Activated CD4-positive, alpha-beta memory T cell treated with anti-CD3 and anti-CD28 coated beads, Interleukin-2, amount 10 ng/mL, durations not matched to agents 7 days and 5 days (primary cell): ENCODE measurements around the gene MZT2A. TPM values are rescaled to one million over a fixed set of nuclear protein-coding genes. Genes with fewer than 3 reads are reported as not detected.
"Not testable (repeated sequence)": the region's sequence is repeated elsewhere in the genome, so short reads cannot be mapped to it uniquely, and the experiment has no call there.

Source experiments
- CTCF ChIA-PET: fragments of 350-600 bp; sonication (Branson Sonifier 250); formaldehyde crosslinking; loops from one replicate; lab custom pipeline; 2021; ENCODE audit warnings: antibody characterized with exemption, inconsistent platforms; lab: Charles Lee
- POLR2A ChIA-PET: fragments of 350-600 bp; sonication (Branson Sonifier 250); formaldehyde crosslinking; loops from one replicate; lab custom pipeline; 2021; ENCODE audit warnings: antibody characterized with exemption; lab: Charles Lee
- DNase-seq: peaks from one replicate; pipeline ENCODE4 v3.0.0-alpha.2; 2020
- H3K27ac Mint-ChIP-seq: one replicate; pipeline ENCODE4 v1.8.0; 2021; ENCODE audit warnings: mild to moderate bottlenecking, mixed read lengths
- H3K27me3 Mint-ChIP-seq: one replicate; pipeline ENCODE4 v1.8.0; 2021; ENCODE audit warnings: mixed read lengths
- H3K36me3 Mint-ChIP-seq: one replicate; pipeline ENCODE4 v1.8.0; 2021; ENCODE audit warnings: low read depth, mixed read lengths
- H3K4me1 Mint-ChIP-seq: one replicate; pipeline ENCODE4 v1.8.0; 2021; ENCODE audit warnings: mixed read lengths
- H3K4me3 Mint-ChIP-seq: one replicate; pipeline ENCODE4 v1.8.0; 2021; ENCODE audit warnings: mild to moderate bottlenecking, mixed read lengths
- H3K9me3 Mint-ChIP-seq: one replicate; pipeline ENCODE4 v1.8.0; 2021; ENCODE audit warnings: mixed read lengths
- total RNA-seq, 2 experiments: library from RNA; stranded (reverse); gene quantifications; one replicate each; pipeline ENCODE4 v1.2.3, GENCODE V29; 2021

Gene MZT2A, protein sequence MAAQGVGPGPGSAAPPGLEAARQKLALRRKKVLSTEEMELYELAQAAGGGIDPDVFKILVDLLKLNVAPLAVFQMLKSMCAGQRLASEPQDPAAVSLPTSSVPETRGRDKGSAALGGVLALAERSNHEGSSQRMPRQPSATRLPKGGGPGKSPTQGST
- total RNA-seq = 100 to 1,000 TPM; 249 to 267 TPM

DNA sequence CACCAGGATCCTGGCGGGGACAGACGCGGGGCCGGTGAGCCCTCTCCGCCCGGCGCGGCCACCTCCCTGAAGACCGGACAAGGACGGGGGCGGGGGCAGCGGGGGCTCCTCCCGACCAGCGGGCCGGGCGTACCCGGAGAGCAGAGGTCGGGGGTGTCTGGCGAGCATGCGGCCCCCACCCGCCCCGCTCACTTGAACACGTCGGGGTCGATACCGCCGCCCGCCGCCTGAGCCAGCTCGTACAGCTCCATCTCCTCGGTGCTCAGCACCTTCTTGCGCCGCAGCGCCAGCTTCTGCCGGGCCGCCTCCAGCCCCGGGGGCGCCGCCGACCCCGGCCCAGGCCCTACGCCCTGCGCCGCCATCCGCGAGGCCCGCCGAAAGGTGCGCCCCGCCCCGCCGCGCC lies at the start of gene MZT2A:
MZT2A (minus strand) TSS at position 383 of the 403 bp plus-strand sequence; CDS start at position 362, 21 bp downstream.
- Mint-ChIP-seq H3K36me3 (peaks cover 35% of the 10 kb centered on the region), H3K27ac (peak within 1 kb of the TSS; percentile 96), H3K4me1 (peaks cover 52% of the 10 kb centered on the region), H3K4me3 (peak within 1 kb of the TSS; percentile 97)
- H3K27me3 Mint-ChIP-seq, DNase-seq, H3K9me3 Mint-ChIP-seq: not testable (repeated sequence)
- POLR2A ChIA-PET = interaction anchor here (0.8 to 2.4 kb wide), 6 partner anchors 11 to 400 kb away, joined by 3 to 25 read pairs (median 4); no protein-coding TSS in a partner anchor
- CTCF ChIA-PET = interaction anchor here (0.8 to 2.9 kb wide), 7 partner anchors 35 to 191 kb away, joined by 4 to 15 read pairs (median 7); partner anchors contain the start of gene CCDC74A

DNA sequence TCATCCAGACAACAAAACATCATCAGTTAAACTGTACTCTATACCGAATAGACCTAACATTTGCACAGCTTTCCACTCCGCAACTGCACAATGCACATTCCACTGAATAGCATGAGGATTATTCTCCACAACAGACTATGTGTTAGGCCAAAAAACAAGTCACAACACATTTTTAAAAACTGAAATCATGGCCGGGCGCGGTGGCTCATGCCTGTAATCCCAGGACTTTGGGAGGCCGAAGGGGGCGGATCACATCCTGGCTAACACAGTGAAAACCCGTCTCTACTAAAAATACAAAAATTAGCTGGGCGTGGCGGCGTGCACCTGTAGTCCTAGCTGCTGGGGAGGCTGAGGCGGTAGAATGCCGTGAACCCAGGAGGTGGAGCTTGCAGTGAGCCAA lies 46.7 kb upstream of the MZT2A start:
- DNase-seq, CTCF ChIA-PET: not testable (repeated sequence)
- peaks cover 21% of the 10 kb centered on the region for H3K27me3 Mint-ChIP-seq

DNA sequence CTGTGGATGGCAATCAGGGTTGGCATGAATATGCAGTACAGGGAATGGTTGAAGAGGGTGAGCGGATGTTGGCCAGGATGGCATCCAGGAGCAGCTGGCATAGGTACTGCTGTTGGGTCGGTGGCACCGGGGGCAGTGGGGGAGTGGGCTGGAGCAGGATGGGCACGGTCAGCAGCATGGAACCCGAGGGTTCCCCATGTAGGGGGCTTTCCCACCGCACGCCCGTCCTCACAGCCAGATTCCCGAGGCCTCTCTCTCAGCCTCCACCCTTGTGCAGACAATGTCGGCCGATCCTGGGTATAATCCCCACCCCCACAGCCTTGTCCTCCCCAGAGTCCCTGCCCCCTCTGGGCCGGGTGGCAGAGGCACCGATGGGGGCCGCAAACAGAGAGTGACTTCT lies 44.6 kb upstream of the MZT2A start:
- H3K4me3 Mint-ChIP-seq = not testable (repeated sequence)

More for the DNA sequence above, 46.7 kb upstream of the MZT2A start:
- POLR2A ChIA-PET, H3K4me1 Mint-ChIP-seq, H3K27ac Mint-ChIP-seq, H3K4me3 Mint-ChIP-seq, H3K36me3 Mint-ChIP-seq, H3K9me3 Mint-ChIP-seq: not testable (repeated sequence)

DNA sequence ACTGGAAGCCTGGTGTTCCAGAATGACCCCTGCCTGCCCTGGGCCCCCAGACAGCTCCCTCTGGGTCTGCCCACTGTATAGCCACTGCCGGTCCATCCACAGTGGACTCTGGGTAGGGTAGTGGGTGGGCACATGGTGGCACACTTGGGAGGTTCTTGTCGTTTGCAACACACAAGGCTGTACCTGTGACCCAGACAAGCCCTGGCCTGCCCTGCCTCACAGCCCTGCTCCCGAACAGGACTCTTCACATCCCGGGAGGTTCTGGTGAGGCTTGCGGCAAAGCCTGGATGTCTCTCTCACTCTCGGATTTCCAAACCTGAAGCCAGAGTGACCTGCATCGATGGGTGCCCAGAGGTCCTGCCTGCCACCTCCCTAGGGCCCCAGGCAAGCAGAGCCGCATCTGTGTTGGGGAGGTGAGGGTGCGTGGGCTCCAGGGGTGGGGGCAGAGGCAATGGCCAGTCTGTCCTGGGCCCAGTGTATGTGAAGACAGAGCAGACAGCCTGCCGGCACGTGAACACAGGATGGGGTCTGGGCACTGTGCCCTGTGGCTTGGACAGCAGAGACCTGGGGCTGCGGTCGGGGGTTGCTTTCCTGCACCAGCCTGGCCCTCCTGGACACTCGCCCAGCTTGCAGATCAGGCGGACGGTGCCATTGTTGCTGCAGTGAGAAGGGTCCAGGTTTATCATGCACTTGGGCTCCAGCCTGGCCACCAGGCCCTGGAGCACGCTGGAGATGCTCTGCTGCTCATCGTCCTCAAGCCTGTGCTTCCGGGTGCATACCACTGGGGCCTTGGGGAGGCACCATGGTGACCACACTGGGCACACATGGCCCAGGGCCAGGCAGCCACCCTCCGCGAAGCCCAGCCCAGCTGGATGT lies 44.0 kb upstream of the MZT2A start:
- H3K36me3 Mint-ChIP-seq, H3K4me3 Mint-ChIP-seq, POLR2A ChIA-PET, CTCF ChIA-PET, H3K27ac Mint-ChIP-seq, H3K9me3 Mint-ChIP-seq, H3K4me1 Mint-ChIP-seq: not testable (repeated sequence)
- peak; percentile 2 for DNase-seq
- H3K27me3 Mint-ChIP-seq = peaks cover 15% of the 10 kb centered on the region

More for the DNA sequence above, 44.6 kb upstream of the MZT2A start:
- H3K27ac Mint-ChIP-seq, H3K4me1 Mint-ChIP-seq, H3K9me3 Mint-ChIP-seq, CTCF ChIA-PET, H3K36me3 Mint-ChIP-seq, POLR2A ChIA-PET, DNase-seq: not testable (repeated sequence)
- peaks cover 17% of the 10 kb centered on the region for H3K27me3 Mint-ChIP-seq

DNA sequence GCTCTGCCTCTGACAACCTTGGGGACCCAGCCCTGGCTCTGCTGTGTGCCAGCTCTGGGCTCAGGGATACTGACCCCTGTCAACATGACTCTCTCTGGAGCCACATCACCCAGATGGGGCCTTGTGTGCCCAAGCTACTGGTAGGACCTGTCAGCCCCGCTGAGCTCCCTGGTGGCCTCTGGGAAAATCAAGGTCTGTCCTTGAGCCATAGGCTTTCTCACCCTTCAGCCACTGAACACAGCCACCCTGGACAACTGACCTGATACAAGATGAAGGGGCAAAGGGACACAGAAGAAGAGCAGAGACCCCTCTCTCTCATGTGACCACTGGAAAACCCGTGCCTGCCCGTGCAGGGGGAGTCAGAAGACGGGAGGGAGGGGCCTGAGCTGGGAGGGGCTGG lies 43.3 kb upstream of the MZT2A start:
- CTCF ChIA-PET = no interaction called here
- Mint-ChIP-seq H3K27ac (no peak overlapping the region), H3K4me3 (no peak overlapping the region)

DNA sequence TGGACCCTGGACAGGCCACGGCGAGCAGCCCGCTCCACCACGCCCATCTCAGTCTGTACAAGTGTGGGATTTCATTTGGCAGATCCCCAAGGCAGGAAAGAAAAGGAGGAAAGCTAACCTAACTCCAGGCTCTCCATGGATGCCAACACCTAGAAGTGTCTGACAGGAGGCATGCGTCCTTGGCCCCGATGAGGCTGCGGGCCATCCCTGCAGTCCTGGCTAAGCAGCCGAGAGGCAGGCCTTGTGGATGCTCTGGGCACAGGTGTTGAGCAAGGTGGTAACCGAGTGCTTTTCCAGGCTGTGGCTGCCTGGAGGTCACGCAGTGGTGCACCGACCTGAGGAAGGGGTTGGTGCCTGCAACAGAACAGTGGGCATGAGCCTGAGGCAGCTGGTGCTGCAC lies 42.8 kb upstream of the MZT2A start:
- CTCF ChIA-PET = not testable (repeated sequence)

More for the DNA sequence above, 43.3 kb upstream of the MZT2A start:
- no peaks in the 10 kb centered on the region for H3K9me3 Mint-ChIP-seq
- H3K36me3 Mint-ChIP-seq = no peaks in the 10 kb centered on the region
- POLR2A ChIA-PET = no interaction called here
- H3K27me3 Mint-ChIP-seq = peaks cover 11% of the 10 kb centered on the region
- DNase-seq = peak; percentile 14
- H3K4me1 Mint-ChIP-seq = no peaks in the 10 kb centered on the region

DNA sequence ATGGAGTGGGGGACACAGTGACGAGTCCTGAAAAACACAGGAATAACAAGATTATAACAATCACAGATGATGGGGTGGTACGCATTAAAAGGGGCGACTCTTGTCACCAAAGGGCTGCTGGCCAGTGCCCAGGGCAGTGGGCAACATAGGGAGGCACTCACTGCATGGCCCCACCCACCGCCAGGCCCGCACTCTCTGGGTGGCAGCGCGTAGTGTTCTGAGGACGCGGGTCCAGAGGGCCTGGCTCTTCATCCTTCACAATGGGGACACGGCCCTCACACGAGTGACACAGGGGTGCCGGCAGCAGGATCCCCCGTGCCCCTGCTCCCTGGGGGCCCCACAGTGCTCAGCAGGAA lies 42.1 kb upstream of the MZT2A start:
- H3K27ac Mint-ChIP-seq, POLR2A ChIA-PET, H3K36me3 Mint-ChIP-seq, H3K27me3 Mint-ChIP-seq, H3K4me1 Mint-ChIP-seq, H3K9me3 Mint-ChIP-seq, CTCF ChIA-PET, H3K4me3 Mint-ChIP-seq: not testable (repeated sequence)
- peak; percentile 8 for DNase-seq

More for the DNA sequence above, 42.8 kb upstream of the MZT2A start:
- POLR2A ChIA-PET, H3K36me3 Mint-ChIP-seq, H3K9me3 Mint-ChIP-seq, H3K4me3 Mint-ChIP-seq, DNase-seq, H3K27me3 Mint-ChIP-seq, H3K27ac Mint-ChIP-seq, H3K4me1 Mint-ChIP-seq: not testable (repeated sequence)

DNA sequence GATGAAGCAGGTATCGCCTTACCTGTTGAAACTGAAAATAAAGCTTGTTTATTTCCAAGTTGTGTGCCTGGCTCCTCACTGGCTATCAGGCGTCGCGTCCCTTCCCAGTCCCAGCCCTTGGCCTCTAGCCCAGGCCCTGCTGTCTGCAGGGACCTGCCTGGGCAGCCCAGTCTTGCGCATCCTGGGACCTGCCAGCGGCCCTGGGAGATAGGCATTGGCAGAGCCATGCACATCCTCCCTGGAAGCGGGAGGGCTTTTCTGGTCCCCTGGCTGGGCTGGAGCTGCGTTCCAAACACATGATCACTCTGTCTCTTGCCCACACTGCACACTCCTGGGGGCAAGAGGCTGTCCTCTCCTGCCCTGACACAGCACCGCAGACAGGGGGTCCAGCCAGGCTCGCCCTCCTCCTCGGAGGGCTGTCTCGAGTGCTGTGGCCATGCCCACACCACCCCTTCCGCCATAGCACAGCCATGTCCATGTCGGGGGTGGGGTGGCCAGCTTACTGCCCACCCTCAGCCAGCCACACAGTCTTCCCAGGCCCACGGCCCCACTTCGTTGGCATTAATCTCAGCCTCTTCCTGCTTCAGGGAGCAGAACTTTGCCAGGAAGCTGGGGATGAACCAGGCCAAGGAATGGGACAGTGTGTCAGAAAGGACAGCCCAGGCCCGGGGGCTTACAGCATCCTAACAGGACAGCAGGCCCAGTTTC lies 41.6 kb upstream of the MZT2A start:
- CTCF ChIA-PET = not testable (repeated sequence)

DNA sequence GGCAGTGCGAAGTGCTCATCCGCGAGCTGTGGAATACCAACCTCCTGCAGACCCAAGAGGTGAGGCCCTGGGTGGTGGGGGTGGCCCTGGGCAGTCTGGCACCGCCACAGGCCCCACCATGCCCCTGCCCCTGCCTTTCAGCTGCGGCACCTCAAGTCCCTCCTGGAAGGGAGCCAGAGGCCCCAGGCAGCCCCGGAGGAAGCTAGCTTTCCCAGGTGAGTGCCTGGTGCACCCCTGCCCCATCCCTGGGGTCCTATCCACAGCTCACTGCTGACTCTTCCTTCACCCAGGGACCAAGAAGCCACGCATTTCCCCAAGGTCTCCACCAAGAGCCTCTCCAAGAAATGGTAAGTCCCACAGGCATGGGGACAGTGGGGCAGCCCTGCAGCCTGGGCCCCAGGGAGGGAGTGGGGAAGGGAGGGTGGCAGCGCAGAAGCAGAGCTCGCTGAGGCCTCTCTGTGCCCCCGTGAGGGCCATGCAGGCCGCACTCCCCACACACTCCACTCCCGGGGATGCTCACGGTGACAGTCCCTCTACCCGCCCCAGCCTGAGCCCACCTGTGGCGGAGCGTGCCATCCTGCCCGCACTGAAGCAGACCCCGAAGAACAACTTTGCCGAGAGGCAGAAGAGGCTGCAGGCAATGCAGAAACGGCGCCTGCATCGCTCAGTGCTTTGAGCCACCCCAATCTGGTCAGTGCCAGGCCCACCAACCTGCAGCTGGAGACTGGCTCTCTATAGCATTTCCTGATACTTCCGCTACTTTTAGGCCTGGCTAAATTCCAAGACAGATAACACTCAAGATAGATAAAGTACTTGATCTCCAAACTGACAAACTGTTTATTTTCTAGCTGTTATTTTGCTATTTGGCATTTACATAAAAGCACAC lies 40.8 kb upstream of the MZT2A start:
- H3K9me3 Mint-ChIP-seq, H3K27me3 Mint-ChIP-seq, H3K4me3 Mint-ChIP-seq, H3K36me3 Mint-ChIP-seq, CTCF ChIA-PET, H3K27ac Mint-ChIP-seq, POLR2A ChIA-PET: not testable (repeated sequence)
- peak; percentile 12 for DNase-seq
- peaks cover 12% of the 10 kb centered on the region for H3K4me1 Mint-ChIP-seq

More for the DNA sequence above, 41.6 kb upstream of the MZT2A start:
- H3K4me1 Mint-ChIP-seq, H3K4me3 Mint-ChIP-seq, POLR2A ChIA-PET, H3K36me3 Mint-ChIP-seq, H3K9me3 Mint-ChIP-seq, H3K27me3 Mint-ChIP-seq, H3K27ac Mint-ChIP-seq: not testable (repeated sequence)
- peak; percentile 3 for DNase-seq

DNA sequence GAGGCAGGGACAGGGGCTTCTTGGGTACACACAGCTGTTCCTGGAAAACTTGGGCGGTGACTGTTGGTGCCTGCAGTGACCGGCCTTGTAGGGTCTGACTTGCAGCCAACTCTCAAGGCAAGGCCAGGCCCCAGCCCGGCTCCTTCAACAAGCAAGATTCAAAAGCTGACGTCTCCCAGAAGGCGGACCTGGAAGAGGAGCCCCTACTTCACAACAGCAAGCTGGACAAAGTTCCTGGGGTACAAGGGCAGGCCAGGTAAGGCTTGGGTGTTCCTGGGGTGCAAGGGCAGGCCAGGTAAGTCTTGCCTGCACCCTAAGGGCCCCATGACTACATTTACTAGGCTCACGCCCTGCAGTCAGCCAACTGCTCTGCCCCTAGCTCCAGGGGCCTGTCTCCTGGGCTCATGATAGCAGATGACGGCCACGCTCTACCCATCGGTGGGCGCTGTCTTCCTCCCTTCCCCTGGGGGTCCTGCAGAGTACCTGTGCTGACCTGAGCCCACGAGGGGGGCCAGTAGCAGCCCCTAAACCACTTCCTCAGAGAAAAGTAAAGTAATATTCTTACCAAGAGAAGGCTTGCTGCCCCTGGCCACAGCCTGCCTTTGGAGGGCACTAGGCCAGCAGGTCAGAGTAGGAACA lies 39.5 kb upstream of the MZT2A start:
- H3K4me3 Mint-ChIP-seq, POLR2A ChIA-PET, H3K36me3 Mint-ChIP-seq, H3K9me3 Mint-ChIP-seq, CTCF ChIA-PET, H3K27ac Mint-ChIP-seq, H3K27me3 Mint-ChIP-seq: not testable (repeated sequence)
- peaks cover 19% of the 10 kb centered on the region for H3K4me1 Mint-ChIP-seq
- DNase-seq = peak; percentile 2

DNA sequence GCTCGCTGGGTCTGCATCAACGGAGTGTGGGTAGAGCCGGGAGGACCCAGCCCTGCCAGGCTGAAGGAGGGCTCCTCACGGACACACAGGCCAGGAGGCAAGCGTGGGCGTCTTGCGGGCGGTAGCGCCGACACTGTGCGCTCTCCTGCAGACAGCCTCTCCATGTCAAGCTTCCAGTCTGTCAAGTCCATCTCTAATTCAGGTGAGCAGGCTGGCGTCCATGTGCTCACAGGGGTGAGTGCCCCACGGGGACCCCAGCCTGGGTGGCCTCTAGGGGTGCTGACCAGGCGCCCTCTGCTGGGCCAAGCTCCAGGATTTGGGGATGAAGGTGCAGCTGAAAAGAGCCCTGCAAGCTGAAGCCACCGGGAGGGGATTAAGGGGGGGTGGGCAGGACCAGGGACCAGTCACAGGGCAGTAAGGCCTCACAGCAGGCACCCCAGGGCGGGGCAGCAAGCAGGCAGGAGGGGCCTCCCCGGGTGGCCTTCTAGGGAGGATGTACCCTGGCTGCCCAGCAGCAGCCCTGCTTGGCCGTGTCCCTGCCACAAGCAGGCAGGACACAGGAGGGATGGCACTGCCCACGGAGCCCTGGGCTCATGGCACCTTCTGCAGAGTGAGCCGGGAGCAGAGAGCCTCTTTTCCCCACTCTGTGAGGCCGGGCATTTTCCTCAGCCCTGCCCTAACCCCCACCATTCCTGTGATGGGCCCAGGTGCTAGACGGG lies 38.6 kb upstream of the MZT2A start:
- CTCF ChIA-PET = interaction anchor here (1.4 kb wide), 1 partner anchor 38 kb away, joined by 5 read pairs; no protein-coding TSS in a partner anchor
- peaks cover 21% of the 10 kb centered on the region for H3K4me1 Mint-ChIP-seq
- DNase-seq = peak; percentile 18
- H3K36me3 Mint-ChIP-seq, POLR2A ChIA-PET, H3K27me3 Mint-ChIP-seq, H3K27ac Mint-ChIP-seq, H3K9me3 Mint-ChIP-seq, H3K4me3 Mint-ChIP-seq: not testable (repeated sequence)
